GM12873 (cell line): ENCODE measurements around the gene NGFR.

ENCODE experiments used
- TF ChIP-seq, protein P1 (sequence below): IDR thresholded peaks from 2 replicates; pipeline ENCODE4 v1.5.1; 2012; ENCODE audit warnings: low read depth, mild to moderate bottlenecking, moderate library complexity, low read length, control low read depth; ENCODE audit not compliant: insufficient read depth; ENCODE audit errors: missing control alignments

The NGFR gene

DNA sequence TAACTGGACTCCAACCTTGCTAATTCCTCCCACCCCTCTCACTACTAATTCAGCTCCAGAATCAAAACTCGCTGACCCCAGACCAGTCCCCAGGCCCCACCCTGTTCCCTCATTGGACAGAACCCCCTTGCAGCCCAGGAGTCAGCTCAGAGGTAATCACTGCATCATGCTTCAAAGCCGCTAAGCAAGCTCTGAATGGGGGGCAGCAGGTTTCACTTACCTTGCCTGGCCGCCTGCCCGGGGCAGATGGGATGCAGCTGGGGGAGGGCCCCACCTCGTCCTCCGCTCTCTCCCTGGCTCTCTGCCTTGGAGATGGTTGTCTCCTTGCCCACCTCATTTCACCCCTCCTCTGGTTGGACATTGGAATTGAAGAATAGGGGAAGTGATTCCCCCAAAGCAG, 4.8 kb upstream of the NGFR start:
- TF ChIP-seq, protein P1, sequence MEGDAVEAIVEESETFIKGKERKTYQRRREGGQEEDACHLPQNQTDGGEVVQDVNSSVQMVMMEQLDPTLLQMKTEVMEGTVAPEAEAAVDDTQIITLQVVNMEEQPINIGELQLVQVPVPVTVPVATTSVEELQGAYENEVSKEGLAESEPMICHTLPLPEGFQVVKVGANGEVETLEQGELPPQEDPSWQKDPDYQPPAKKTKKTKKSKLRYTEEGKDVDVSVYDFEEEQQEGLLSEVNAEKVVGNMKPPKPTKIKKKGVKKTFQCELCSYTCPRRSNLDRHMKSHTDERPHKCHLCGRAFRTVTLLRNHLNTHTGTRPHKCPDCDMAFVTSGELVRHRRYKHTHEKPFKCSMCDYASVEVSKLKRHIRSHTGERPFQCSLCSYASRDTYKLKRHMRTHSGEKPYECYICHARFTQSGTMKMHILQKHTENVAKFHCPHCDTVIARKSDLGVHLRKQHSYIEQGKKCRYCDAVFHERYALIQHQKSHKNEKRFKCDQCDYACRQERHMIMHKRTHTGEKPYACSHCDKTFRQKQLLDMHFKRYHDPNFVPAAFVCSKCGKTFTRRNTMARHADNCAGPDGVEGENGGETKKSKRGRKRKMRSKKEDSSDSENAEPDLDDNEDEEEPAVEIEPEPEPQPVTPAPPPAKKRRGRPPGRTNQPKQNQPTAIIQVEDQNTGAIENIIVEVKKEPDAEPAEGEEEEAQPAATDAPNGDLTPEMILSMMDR = no peak

DNA sequence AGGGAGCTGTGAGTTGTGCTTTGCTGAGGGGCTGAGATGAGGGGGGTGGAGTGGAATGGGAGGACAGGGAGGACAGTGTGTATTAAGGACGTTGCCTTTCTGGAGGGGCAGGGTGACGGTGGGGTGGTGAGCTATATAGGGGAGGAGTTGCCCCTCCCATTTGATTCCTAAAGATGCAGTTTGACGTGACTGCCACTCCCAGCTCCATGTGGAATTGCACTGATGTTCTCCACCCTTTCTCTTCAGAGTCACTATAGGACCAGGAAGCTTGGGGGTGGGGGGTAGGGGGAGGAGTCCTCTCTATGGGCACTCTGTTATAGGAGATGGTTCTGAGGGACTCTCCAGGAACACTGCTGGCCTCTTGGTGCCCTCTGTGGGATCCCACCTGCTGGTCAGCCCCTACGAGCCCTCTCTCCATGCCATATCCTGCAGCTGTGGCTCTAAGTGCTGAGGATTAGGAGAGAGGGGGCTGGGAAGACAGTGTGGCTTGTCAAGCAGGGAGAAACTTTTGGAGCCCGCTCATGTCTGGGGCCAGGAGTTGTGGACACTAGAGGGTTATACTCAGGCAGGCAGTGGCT, 3.8 kb upstream of the NGFR start:
- TF ChIP-seq, protein P1 = no peak

DNA sequence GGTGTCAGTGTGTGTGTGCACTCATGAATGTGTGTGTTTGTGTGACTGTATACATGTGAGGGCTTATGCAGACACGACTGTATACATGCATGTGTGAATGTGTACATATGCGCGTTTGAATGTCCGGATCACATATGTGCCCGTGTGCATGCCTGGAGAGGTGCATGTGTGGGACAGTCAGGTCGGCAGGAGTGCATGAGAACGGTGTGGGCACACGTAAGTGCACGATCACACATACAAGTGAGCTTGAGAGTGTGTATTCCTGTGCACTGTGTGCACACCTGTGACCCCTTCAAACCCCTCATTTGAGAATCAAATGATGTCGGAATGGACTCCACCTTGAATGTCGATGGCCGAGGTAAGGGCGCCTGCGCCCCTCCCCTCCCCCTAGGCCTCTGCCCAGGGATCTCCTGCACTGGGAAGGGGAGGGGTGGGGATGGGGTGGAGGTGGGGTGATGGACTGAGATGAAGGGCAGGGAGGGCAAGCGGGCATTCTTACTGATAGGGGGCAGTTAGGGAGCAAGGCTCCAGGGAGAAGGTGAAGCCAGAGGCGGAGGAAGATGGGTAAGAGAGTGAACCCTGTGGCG, 601 bp upstream of the NGFR start:
- TF ChIP-seq, protein P1 = no peak

DNA sequence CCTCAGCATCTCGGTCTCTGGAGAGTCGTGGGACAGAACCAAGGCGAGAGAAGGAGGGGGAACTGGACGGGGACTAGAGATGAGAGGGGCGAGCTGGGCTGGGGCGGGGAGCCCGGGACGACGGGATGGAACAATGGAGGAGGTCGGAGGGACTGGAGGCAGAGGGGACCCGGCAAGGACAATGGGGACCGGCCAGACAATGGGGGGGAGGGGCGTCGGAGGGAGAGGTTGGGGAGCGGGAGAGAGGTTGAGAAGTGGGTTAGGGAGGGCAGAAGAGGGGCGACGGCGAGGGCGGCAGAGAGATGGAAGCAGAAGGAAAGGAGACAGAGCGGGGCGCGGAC, 719 bp downstream of the NGFR start:
- TF ChIP-seq, protein P1 = no peak

DNA sequence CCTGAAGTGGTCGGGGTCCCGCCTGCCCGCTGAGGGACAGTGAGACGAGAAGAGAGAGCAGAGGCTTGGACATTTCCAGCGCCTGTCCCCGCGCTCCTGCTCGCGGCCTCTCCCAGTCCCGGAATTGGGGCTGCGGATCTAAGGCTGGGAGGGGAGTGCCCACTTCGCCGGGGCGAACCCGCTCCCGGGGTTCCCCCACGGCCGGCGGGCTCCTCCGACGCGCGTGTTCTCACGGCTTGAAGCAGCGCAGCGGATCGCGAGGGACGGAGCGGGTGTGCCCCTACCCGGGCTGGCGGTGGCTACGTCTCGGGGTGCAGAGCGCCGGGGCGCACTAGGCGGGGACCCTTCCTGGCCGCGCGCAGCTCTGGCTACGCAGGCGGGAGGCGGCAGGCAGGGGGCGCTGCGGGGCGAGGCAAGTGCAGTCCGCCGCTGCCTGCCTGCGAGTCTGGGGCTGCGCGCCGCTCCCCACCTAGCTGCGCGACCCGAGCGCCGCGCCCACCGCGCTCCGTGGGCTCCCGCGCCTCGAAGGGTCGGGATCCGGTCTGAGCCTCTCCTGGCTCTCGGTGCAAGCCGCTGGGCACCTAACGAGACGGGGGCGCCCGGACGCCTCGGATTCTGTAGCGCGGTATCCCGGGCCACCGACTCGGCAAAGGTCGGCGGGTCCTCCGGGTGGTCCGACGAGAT, 1.2 kb downstream of the NGFR start:
- TF ChIP-seq, protein P1 = peak; percentile 76

DNA sequence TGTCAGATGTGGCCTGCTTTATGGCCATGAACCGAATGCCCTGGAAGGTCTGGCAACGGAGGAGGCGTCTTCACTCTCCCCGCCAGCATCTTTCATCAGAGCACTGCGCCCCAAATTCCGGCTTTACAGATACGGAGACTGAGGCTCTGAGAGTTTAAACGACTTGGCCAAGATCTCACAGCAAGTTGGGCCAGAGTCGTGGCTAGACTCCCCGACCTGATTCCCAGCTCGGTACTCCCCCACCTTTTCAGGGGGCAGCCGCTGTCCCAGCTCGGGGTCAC, 1.7 kb downstream of the NGFR start:
- TF ChIP-seq, protein P1 = no peak

DNA sequence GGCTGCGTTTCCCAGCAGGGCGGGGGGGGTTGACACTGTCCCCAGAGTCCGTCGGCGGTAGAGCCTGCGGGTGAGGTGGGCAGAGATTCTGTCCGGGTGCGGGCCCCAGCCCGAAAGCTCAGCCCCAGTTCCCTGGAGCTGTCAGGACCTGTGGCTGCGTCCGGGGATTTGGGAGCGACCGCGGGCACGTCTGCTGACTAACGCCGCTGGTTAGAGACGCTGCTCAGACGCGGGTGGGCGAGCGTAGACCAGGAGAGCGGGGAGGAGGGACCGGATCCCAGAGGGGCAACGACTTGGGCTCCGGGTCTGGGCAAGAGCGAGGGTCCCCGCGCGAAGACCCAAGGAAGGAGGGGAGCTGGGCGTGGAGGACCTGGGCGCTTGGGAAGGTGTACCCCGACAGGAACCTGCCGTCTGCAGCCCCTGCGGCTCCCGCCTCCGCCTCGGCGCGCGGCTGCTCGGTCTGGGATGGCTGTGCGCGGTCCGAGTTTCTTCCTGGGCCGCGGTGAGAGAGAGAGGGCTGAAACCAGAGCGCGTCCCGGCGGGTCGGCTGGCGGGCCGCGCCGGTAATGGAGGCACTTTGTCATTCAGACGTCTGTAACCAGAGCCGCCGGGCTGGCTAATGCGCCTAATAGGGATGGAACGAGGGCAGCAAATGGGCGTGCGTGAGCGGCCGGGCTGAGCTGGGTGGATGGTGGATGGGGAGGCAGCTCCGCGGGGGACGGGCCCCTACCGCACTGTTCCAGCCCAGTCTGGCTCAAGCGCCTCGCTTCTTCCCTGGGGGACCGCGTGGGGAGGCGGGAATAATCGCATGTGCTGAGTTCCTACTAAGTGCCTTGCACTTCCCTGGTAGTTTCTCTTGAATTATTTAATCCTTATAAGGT, 2.3 kb downstream of the NGFR start:
- TF ChIP-seq, protein P1 = no peak
